GM21423 (cell line): Measurements from ENCODE around the gene KIF1B.
"Not testable (repeated sequence)": the region's sequence is repeated elsewhere in the genome, so short reads cannot be mapped to it uniquely, and the experiment has no call there.

ENCODE experiments used
- ATAC-seq: cut with Tn5 transposase; IDR thresholded peaks from one replicate; pipeline ENCODE4 v1.9.1; 2021; ENCODE audit warnings: mild to moderate bottlenecking, moderate library complexity; ENCODE audit not compliant: unreplicated experiment

Gene KIF1B

DNA sequence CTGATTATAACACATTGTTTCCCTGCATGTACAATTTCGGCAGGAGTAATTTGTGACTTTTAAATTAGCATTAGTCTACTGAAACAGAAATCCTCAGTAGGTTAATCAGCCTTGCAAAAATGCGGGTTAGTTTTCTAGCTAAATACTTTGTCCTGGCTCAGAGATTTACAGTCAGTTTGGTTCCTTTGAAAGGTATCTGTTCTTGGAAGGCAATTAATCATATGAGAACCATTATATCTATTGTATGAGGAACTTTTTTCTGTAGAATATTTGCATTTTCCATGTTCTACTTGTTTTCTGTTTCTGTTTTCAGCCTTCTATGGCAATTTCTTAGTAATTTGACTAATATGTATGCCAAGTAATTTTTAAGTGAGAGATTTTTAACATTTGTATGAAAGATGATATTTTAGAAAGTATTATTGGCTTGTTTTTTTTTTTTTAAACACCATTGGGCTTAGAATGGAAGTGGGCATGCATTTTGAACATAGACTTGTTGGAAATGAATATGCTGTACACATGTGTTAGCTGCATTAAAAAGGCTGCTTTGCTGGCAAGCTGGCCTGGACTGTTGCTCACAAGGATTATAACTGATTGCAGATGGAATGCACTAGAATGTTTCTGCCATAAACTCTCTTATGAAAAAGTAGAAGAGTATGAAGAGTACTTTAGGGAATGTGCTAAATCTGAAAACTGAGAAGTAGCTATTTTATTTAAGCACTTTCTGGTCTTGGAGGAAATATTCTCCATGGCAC is 26.2 kb downstream of the KIF1B start:
- no peak for ATAC-seq

DNA sequence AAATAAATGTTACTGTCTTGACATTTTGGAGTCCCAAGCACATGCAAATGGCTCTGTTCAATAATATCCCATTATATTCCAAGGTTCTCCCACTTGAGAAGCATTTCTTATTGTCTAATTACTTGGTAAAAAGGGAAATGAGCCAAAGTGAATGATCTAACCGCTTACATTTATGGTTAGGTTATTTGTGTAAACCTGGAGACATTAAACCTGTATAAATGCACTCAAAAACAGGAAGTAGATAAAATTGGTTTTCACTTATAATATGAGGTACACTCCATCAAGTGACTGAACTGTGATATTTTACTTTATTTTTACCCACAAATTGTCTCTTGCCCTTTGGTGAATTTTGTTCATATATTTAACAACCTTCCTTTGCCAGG is 26.8 kb downstream of the KIF1B start:
- ATAC-seq: no peak

DNA sequence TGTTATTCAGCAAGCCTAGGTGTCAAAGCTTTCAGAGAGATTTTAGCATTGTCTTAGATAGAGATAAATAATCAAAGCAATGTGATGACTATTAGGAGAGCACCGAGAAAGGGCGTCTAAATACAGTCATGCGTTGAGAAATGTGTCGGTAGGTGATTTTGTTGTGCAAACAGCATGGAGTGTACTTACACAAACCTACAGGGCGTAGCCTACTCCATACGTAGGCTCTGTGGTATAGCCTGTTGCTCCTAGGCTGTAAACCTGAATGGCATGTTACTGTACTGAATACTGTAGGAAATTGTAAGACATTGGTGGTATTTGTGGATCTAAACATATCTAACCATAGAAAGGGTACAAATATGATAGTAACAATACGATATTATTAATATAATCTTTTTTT is 31.8 kb downstream of the KIF1B start:
- ATAC-seq: no peak

DNA sequence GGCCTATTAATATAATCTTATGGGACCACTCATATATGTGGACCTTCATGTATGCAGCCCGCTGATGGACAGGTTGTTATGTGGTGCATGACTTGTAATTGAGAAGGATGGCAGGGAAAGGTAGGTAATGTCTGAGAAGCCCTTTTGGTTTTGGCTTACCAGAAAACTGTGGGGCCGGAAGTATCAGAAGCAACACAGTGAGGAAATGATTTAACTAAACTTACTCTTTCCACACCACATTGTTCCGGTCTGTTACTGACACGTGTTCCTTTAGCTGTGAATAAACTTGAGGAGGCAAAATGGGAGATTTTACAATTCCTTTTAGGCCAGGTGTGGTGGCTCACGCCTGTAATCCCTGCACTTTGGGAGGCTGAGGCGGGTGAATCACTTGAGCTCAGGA is 32.4 kb downstream of the KIF1B start:
- ATAC-seq: no peak

DNA sequence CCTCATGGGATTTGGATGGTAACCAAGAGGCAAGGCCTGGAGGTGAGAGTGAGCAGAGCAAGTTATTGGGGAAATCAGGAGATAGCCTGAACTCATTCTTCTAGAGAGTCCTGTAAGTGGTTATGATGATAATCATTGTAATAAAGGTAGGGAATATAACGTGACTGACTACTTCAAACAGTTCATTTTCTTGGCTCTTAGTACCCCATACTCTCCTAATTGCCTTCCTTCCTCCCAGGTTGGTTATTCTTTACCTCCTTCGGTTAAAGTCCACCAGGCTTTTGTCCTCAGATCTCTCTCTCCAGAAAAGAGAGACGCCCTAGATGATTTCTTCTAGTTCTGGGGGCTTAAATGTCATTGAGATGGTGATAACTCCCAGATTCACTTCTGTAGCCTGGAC is 35.3 kb downstream of the KIF1B start:
- ATAC-seq: no peak

DNA sequence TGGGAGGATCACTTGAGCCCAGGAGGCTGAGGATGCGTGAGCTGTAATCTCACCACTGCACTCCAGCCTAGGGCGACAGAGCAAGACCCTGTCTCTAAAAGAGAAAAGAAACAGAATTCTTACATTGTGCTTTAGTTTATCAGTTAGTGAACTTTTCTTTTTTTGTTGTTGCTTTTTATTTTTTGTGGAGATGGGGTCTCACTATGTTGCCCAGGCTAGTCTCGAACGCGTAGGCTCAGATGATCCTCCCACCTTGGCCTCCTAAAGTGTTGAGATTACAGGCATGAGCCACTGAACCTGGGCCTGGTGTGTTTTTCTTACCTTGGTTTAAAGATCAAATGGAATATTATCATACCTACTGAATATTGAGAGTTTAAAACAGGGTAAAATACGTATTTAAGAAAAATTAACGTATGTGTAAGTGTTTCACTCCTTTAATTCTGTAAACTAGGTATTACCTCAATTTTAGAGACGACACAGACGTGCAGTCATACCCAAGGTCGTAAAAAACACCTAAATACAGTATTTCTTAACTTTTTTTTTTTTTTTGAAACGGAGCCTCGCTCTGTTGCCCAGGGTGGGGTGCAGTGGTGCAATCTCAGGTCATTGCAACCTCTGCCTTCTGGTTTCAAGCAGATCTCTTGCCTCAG is 39.6 kb downstream of the KIF1B start:
- no peak for ATAC-seq

DNA sequence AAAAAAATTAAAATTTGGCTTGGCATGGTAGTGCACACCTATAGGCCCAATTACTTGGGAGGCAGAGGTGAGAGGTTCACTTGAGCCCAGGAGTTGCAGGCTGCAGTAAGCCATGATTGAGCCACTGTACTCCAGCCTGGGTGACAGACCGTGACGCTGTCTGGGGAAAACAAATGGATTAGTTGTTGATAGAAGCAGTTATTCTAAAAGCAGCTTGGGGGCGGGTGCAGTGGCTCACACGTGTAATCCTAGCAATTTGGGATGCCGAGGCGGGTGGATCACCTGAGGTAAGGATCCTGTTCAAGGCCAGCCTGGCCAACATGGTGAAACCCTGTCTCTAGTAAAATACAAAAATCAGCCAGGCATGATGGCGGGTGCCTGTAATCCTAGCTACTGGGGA is 40.3 kb downstream of the KIF1B start:
- no peak for ATAC-seq

DNA sequence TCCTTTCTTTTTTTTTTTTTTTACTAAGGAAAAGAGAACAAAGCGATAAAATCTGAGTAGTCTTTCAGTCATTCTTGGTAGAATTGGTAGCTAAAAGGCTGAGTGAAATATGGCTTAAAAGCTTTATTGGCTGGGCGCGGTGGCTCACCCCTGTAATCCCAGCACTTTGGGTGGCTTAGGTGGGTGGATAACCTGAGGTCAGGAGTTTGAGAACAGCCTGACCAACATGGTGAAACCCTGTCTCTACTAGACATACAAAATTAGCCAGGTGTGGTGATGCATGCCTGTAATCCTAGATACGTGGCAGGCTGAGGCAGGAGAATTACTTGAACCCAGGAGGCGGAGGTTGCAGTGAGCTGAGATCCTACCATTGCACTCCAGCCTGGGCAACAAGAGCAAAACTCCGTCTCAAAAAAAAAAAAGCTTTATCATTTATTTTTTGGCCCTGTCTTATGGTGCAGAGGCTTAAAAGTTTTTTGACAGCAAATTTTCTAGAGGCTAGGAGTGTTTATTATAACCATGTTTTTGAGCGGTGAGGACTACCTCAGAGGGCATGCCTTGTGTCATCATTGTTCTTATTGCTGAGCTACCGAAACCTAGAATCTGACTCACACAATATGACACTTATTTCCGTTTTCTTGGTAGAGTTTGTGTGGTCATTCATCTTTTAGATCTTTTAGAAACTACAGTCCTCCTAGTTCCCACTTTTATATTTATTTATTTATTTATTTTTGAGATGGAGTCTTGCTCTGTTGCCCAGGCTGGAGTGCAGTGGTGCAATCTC is 41.1 kb downstream of the KIF1B start:
- ATAC-seq: not testable (repeated sequence)

DNA sequence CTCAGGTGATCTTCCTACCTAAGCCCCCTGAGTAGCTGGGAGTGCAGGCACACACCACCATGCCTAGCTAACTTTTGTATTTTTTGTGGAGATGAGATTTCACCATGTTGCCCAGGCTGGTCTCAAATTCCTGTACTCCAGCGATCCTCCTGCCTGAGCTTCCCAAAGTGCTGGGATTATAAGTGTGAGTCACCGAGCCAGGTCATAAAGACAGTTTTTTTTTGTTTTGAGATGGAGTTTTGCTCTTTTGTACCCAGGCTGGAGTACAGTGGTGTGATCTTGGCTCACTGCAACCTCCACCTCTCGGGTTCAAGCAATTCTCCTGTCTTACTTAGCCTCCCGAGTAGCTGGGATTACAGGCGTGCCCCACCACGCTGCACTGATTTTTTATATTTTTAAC is 42.1 kb downstream of the KIF1B start:
- ATAC-seq: no peak

DNA sequence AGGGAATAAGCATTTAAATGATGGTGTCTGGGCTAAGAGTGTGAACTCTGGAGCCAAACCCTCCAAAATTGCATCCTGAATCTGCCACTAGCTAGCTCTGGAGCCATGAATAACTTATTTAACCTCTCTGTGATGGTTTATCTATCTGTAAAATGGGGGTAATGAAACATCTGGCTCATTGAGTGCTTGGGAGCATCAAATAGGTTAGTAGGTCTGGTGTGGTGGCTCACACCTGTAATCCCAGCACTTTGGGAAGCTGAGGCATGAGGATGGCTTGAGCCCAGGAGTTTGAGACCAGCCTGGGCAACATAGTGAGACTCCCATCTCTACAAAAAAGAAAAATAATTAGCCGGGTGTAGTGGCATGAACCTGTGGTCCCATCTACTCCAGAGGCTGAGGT is 42.8 kb downstream of the KIF1B start:
- ATAC-seq: no peak

DNA sequence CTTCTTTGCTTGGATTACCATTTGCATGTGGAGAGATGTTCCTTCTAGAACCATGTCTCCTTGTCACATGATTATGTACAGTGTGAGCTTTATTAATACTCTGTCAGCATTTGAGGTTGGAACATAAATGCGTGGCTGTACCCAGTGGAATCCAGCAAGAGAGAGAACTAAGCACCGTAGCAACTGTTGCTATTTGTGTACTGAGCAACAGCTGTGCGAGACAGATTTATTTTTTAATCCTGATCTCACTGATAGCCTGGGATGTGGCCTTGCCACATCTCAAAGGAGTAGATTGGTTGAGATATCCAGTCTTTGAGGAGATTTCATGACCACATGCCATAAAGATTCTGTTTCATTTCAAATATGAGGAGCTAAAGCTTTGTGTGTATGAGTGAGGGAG is 43.4 kb downstream of the KIF1B start:
- no peak for ATAC-seq

DNA sequence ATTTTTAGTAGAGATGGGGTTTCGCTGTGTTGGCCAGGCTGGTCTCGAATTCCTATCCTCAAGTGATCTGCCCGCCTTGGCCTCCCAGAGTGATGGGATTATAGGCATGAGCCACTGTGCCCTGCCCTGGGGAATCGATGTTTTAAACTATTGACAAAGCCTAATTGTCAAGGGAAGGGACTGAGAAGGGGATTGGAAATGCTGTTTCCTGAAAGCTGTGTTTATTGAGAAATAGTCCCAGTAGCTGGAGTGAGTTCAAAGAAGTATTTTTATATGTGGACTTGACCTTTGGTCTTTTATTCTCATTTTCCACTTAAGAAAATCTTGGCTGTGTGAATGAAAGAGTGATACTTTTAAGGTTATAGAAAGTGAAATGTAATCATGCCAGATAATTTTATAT is 47.5 kb downstream of the KIF1B start:
- ATAC-seq: no peak

DNA sequence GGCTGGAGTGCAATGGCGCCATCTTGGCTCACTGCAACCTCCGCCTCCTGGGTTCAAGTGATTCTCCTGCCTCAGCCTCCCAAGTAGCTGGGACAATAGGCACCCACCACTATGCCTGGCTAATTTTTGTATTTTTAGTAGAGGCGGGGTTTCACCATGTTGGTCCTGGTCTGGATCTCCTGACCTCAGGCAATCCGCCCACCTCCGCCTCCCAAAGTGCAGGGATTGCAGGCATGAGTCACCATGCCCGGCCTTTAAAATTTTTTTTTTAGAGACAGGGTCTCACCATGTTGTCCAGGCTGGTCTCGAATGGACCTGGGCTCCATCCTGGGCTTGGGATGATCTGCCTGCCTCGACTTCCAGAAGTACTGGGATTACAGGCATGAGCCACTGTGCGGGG is 49.2 kb downstream of the KIF1B start:
- ATAC-seq: not testable (repeated sequence)

DNA sequence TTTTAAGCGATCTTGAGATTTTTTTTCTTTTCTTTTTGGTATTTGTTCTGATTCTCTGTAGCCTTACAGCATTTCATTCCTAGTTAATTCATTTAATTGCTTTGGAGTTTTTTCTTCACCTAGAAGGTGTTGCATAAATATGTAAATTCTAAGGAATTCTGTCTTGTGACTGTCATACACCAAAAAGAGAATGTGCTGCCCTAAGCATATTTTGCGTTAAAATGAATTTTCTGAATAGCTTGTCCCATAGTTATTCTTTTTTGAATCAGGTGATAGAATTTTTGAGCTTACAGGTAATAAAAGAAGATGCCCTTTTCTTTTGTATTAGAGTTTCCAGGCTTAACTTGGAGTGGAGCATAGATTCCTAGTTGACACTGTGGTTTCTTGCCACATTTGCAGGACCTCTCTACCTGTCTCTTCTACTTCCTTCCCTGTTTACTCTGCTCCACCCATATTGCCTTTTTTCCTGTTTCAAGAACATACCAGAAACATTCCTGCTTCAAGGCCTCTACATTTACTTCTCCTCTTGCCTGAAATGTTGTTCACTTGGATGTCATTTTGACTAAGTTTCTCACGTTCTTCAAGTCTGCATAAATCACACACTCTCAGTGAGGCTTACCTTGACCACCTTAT is 53.2 kb downstream of the KIF1B start:
- ATAC-seq: no peak

DNA sequence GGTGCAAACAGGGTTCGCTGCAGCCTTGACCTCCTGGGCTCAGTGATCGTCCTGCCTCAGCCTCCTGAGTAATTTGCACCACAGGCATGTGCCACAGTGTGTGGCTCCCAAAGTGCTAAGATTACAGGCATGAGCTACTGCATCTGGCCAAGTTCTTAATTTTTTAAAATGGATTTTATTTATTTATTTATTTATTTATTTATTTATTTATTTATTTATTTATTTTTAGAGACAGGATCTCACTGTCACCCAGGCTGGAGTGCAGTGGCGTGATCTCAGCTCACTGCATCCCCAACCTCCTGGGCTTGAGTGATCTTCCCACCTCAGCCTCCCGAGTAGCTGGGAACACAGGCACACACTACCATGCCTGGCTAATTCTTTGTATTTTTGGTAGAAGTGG is 54.7 kb downstream of the KIF1B start:
- no peak for ATAC-seq

DNA sequence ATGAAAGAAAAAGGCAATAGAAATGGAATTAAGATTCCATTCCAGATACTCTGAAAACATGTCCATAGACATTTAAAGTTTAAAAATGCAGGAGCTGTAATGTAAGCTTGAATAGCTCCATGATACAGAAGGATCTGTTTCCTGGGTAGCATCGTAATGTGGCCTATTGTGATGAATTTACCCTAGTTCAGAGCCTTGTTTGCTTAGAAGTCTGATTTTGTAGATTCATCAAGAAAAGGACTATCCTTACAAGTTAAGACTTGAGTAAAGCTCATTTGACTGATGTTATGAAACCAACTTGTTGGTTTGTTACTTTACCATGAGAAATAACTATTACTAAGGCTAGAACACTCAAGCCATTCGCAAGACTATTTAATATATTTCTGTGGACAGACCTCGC is 55.5 kb downstream of the KIF1B start:
- ATAC-seq: no peak

DNA sequence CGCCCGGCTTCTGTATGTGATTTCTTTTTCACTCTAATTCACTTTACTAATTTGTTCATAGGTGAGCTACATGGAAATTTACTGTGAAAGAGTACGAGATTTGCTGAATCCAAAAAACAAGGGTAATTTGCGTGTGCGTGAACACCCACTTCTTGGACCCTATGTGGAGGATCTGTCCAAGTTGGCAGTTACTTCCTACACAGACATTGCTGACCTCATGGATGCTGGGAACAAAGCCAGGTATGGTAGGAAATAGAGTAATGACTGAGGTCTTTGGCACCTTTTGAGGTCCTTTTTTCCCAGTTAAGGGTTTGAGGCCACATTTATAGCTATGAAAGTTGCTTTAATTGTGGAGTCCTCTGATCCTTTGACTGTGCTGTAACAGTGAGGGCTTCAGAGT is 56.9 kb downstream of the KIF1B start:
- ATAC-seq: no peak

DNA sequence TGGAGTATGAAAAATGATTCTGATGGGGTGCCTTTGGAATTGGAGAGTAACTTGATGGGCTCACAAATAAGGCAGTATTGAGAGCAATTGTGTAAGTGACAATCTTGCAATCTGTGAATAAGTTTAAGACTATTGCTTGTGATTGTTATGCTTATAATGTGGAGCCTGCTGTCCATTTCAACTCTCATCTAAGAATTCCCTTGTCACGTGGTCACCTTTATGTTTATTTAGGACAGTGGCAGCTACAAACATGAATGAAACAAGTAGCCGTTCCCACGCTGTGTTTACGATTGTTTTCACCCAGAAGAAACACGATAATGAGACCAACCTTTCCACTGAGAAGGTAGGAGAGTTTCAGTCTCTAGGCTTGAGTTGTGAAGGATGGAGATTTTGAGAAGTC is 57.6 kb downstream of the KIF1B start:
- no peak for ATAC-seq

DNA sequence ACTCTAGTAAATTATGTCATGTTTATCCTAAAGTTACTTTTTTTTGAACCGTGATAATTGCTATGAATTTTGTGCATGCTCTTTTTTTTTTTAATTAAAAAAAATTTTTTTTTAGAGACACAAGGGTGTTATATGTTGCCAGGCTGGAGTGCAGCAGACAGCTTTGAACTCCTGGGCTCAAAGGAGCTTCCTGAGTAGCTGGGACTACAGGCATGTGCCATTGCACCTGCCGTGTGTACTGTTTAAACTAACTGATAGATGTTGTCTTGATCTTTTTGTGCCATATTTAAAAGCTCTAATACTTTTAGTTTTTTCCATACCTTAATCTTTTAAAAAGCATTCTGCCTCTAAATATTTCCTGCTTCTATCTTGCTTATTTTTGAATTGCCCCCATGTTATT is 60.7 kb downstream of the KIF1B start:
- no peak for ATAC-seq

DNA sequence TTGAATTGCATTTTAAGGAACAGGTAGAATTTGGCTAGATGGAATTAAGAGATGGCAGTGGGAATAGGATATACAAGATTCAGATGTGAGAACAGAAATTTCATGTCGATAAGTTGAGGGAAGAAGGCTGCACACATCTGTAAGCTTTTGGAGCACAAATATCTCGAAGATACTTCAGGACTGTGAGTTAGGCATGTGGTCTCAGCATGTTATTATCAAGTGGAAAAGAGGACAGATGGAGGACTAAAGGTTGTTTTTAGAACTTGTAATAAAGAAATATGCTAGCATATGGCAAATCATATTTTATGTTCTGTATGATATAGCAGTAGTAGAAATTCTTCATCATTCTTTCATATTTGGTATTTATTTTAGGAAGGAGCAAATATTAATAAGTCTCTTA is 61.5 kb downstream of the KIF1B start:
- no peak for ATAC-seq

DNA sequence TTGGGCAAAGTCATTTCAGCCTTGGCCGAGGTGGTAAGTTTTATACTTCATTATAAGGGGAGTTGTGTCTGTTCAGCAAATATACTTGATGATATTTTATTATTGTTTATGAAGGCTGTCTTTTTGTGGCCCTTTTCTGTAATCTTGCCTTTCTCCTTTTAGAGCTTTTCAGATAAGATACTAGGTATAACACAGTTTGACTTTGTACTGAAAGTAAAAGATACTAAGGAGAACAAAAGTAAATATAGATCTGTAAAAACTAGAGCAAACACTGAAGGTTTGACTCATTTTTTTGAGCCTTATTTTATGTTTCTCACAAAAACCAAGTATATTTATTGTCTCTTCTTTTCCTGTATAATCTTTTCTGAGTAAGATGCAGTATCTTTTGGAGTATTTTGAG is 61.9 kb downstream of the KIF1B start:
- no peak for ATAC-seq

DNA sequence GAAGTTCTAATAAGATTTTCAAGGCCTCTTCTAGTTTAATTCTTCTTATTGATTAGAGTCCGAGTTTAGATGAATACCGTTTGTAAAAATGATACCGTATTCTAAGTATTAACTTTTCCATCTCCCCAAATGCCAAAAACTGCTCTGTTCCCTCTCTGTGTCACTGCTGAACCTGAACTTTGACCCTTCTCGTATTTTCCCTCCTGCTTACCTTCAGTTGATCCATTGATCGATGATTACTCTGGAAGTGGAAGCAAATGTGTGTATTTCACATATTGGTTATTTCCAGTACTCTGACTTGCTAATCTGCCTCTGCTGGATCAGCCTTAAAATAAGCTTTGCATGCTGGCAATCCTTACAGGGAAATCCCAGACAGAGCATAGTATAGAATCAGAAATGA is 68.5 kb downstream of the KIF1B start:
- no peak for ATAC-seq
